Right ventricle myocardium superior (tissue), 1 donor: Measurements from ENCODE around the gene PSEN1. TPM values are rescaled to one million over a fixed set of nuclear protein-coding genes. Genes with fewer than 3 reads are reported as not detected.

Experiments used
- ATAC-seq: fragments of 200-7000 bp; cut with Tn5 transposase; one replicate; pipeline ENCODE4 v1.9.1; 2020; ENCODE audit warnings: mild to moderate bottlenecking; ENCODE audit not compliant: poor library complexity
- DNase-seq: peaks from one replicate; pipeline ENCODE4 v3.0.0-alpha.2; 2020
- intact Hi-C: fragments of 100-400 bp; cut with DNase I; formaldehyde crosslinking; loops from one replicate; pipeline ENCODE4 v1.11.2; 2022
- total RNA-seq: library from RNA; stranded (reverse); fragmentation: NEBNext Ultra II Directional; extraction: Animal tissue kit (Norgen Biotek cat#: 25700); gene quantifications from one replicate; pipeline ENCODE4 v1.2.1, GENCODE V29; 2021
- donor health status: DM: no; HTN: yes; CAD: no; lungs with severe emphysema.

Gene PSEN1
- total RNA-seq, 1 donor from 2014 or later, result 21.5 TPM

- DNase-seq (no peak), ATAC-seq (no peak)
- intact Hi-C loops, result no loop called here
Observed at GRCh38 chr14:73234586-73235394, 98.5 kb downstream of the PSEN1 start.

- DNase-seq (no peak), ATAC-seq (no peak)
- intact Hi-C loops, result no loop called here
Observed at GRCh38 chr14:73235531-73236155, 99.3 kb downstream of the PSEN1 start.

GRCh38 chr14:73236157-73236556 is 99.8 kb downstream of the PSEN1 start:
- ATAC-seq, result no peak
- intact Hi-C loops, result no loop called here
- DNase-seq, result no peak

GRCh38 chr14:73236752-73237218 is 100.5 kb downstream of the PSEN1 start:
- intact Hi-C loops, result no loop called here
- ATAC-seq (no peak), DNase-seq (no peak)

- intact Hi-C loops, result no loop called here
- DNase-seq, result peak; percentile 67
- peak; percentile 48 for ATAC-seq
Observed at GRCh38 chr14:73237219-73237785, 101.0 kb downstream of the PSEN1 start, which contains the start of gene PAPLN. TSS of gene PAPLN (plus strand) at chr14:73237506. CDS start at chr14:73239779, 2,273 bp downstream.

- intact Hi-C loops, result no loop called here
- peak; percentile 11 for ATAC-seq
- no peak for DNase-seq
Observed at GRCh38 chr14:73237786-73238423, 101.6 kb downstream of the PSEN1 start.

- DNase-seq, result no peak
- intact Hi-C loops, result no loop called here
- ATAC-seq, result no peak
Observed at GRCh38 chr14:73238424-73238852, 102.1 kb downstream of the PSEN1 start.

GRCh38 chr14:73238941-73239340 is 102.6 kb downstream of the PSEN1 start:
- ATAC-seq (peak; percentile 9), DNase-seq (no peak)
- intact Hi-C loops, result no loop called here

GRCh38 chr14:73239393-73240241 is 103.3 kb downstream of the PSEN1 start:
- ATAC-seq (peak; percentile 67), DNase-seq (peak; percentile 78)
- intact Hi-C loops, result no loop called here

- intact Hi-C loops, result no loop called here
- no peak for ATAC-seq
- DNase-seq, result peak; percentile 59
Observed at GRCh38 chr14:73240816-73241480, 104.6 kb downstream of the PSEN1 start.

GRCh38 chr14:73241481-73242165 is 105.3 kb downstream of the PSEN1 start:
- ATAC-seq (no peak), DNase-seq (no peak)
- intact Hi-C loops, result no loop called here

GRCh38 chr14:73242357-73242901 is 106.1 kb downstream of the PSEN1 start:
- intact Hi-C loops, result no loop called here
- DNase-seq (no peak), ATAC-seq (no peak)

- ATAC-seq, result no peak
- intact Hi-C loops, result no loop called here
Observed at GRCh38 chr14:73243341-73243740, 107.0 kb downstream of the PSEN1 start.

GRCh38 chr14:73243748-73244147 is 107.4 kb downstream of the PSEN1 start:
- intact Hi-C loops, result no loop called here
- DNase-seq (no peak), ATAC-seq (no peak)

More at GRCh38 chr14:73243341-73243740, 107.0 kb downstream of the PSEN1 start:
- no peak for DNase-seq

GRCh38 chr14:73244541-73245290 is 108.4 kb downstream of the PSEN1 start:
- ATAC-seq (no peak), DNase-seq (no peak)
- intact Hi-C loops, result no loop called here
